ENCODE measurements around the gene CD46.
"Not testable (repeated sequence)": the region's sequence is repeated elsewhere in the genome, so short reads cannot be mapped to it uniquely, and the experiment has no call there.

CD46 gene

DNA sequence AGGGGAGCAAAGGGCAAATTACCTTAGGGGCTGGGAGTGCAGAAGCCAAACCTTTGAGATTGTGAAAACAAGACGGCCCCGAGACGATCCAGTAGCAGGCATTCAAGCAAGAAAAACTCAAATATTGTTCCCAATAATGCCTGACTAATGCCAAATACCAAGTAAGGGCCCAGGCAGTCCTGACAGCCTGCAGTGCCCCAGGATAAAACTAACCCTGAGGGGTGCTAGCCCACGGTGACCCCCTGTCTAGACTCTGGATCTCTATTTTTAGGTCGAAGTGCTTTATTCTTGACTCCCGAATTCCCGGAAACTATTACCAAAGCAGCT, 428 bp upstream of the CD46 start:
- not testable (repeated sequence) for DNase-seq

DNA sequence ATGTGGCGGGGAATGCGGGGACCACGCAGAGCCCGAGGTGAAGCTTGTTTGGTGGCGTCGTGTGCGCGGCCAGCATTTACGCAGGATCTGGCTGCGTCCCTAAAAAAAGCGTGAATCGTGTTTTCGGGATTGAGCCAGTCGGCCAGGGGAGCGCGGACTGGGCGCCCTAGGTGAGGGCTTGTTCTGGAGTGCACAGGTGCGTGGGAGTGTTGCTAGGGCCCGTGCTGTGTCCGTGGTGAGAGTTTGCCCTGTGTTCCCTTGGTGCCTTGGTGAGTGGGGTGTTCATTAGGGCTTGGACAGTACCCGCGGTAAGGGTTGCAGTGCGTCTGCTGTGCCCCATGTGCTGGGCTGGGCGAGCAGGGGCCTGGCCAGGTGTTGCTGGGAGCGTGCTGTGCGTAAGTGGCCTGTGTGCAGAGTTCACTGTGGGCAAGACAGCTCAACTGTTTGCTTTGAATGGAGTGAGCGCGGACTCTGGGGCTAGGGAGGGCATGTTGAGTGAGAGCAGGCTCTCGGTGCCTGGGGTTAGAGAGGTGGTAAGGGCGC, 673 bp downstream of the CD46 start:
- peak; percentile 14 to 56 (median 38) for DNase-seq

DNA sequence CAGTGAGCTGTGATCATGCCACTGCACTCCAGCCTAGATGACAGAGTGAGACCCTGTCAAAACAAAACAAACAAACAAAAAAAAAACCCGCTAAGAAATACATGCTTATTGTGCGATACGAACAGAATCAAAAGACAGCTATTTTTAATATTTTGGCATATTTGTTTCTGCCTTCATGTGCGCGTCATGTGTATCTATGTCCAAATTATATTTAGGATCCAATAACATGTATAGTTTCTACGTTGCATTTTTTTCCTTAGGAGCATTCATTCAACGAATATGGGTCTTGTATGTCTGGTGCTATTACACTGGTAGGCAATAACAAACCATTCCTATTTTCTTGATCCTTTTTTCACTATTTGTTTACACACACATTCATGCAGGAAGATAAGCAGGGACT, 1.8 kb downstream of the CD46 start:
- DNase-seq = no peak

DNA sequence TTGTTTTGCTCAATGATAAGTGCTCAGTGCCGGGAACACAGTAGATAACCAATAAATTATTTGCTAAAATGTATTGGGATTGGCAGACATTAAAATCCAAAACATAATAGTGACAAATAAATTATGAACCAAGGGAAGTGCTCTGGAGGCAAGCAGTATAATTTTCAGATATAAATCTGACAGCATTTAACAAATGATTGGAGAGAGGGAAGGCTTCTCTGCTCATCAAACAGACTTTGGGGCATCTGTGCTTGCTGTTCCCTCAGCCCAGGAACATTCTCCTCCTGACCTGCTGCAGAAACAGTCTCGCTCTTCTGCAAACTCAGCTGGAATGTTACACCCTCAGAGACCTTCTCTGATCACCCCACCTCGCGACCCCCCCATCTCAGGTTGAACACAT, 2.2 kb downstream of the CD46 start:
- DNase-seq = peak in 1 of 3 donors; percentile 15

DNA sequence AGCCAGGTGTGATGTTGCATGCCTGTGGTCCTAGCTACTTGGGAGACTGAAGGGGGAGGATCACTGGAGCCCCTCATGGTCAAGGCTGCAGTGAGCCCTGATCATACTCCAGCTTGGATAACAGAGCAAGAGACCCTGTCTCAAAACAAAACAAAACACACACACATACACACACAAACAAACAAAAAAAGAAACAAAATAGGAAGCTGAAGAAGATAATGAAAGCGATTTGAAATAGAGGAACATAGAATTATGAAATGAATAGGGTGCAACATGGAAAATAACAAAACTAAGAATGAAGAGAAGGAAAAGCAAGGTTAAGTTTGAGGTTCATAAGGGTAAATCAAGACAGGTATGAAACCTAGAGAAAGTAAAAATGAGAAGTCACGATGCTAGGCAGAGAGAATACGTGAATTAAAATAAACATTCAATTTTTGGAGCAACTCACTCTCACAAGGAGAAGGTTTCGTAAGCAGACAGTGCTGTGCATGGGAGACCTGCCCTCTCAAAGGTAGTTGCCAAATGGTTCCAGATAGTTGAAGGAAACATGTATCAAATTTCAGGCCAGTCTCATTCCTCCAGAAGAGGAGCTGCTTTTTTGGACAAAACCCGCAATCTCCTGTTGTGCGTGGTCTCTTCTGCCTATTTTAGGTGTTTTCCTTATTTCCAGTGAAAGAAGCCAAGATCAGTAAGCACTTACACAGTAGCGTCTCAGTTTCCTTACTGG, 3.3 kb downstream of the CD46 start:
- peak in 2 of 3 donors; percentile 40 to 53 for DNase-seq

DNA sequence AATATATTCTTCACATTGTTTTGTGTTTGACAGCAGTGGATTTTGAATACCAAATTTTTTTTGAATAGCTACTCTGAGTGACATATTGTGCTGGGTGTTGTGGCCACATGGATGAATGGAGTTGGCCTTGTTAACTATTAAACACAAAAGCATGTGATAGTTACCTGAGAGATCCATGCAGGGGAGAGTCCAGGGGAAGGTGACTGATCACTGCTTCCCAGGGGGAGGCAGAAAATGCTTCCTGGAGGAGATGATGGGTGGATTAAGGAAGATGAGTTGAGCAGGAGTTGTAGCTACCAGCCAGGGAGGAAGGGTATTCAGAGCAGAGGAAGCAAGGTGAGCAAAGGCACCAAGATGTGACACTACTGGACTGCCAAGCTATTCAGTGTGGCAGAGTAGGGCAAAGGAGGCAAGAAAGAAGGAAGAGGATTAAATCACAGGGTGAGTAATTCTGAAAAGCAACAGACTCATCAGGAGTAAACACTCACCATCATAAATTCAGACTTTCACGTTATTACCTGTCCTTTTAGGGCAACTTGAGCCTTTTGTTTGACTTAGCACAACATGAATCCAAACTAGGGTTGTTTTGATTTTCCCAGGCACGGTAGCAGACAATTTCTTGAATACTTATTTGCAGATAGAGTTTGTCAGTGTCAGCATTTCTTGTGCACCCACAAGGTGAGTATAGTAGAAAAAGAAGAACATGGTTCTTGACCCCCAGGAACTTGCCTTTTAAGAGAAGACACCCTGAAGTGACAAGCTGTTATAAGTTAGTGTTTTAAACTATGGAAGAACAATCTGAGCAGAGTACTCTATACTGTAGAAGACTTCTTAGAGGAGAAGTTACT, 4.2 kb downstream of the CD46 start:
- no peak for DNase-seq

DNA sequence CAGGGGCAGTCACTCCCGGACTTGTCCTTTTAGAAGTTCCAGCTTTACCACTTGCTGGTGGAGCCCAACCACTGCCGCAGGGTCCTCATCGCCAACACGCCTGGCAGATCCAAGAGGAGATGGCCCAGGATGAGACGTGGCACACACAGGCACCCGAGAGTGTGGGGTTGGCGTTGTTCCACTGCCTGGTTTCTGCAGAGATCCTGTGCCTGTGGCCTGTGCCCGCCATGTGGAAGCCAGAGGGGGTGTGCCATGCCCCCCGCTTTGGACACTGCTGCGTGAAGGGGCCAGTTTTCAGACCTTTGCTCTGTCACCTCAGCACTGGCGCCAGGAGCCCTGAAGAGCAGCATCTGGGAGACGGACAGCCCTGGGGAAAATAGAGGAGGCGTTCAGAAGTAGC, 10.8 kb downstream of the CD46 start:
- DNase-seq = no peak

DNA sequence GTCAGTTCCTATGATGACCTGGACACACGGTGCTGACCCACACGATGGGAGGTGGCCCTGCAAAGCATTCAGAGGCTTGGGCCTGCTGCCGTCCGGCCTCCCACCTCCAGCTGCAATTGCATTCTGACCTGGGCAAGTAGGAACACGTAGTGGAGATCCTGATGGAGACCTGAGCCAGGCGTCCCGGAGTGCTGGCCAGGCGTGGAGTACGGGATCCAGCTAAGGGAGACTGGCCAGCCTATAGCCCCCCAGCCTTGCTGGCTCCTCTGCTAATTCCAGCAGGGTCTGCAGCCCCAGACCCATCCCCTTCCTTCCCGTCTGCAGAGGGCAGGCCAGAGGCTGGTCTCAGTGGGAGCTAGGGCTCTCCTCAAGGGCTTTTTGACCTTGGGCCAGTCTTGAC, 11.2 kb downstream of the CD46 start:
- DNase-seq = no peak

DNA sequence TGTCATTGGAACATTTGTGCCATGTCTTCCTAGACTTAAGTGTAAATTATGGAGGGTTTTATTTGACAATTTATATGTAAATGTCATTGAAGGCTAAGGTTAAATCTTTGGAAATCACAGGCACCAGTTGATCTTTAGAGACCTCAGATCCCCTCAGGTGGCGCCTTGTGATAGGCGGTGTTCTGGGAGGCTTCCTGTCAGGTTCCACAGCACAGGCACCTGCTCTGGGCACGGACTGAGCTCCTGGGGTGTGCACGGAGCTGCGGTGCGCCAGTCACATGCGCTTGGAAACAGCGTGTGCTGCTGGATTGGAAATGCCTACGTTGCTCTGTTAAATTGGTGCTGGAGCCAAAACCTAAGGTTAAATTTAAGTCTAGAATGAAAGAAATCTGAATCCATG, 12.1 kb downstream of the CD46 start:
- DNase-seq = no peak

DNA sequence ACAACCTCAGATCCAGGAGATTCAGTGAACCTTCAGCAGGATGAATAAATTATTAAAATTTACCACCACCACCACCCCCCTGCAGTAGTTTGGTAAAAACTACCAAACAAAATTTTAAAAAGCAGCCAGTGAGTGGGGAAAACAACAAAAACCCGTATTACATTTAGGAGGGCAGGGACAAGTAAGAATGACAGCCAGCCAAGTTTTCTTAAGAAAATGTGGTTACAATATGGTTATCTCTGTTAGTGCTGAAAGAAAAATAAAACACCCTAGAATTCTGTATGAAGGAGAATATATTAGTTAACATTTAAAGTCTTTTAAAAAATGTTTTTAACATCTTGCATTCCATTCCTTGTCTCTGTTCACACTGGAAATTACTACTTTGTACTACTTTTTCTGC, 14.7 kb downstream of the CD46 start:
- DNase-seq = no peak

DNA sequence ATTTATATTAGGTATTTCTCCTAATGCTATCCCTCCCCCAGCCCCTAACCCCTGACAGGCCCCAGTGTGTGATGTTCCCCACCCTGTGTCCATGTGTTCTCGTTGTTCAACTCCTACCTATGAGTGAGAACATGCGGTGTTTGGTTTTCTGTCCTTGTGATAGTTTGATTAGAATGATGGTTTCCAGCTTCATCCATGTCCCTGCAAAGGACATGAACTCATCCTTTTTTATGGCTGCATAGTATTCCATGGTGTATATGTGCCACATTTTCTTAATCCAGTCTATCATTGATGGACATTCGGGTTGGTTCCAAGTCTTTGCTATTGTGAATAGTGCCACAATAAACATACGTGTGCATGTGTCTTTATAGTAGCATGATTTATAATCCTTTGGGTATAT, 18.7 kb downstream of the CD46 start:
- DNase-seq = not testable (repeated sequence)

DNA sequence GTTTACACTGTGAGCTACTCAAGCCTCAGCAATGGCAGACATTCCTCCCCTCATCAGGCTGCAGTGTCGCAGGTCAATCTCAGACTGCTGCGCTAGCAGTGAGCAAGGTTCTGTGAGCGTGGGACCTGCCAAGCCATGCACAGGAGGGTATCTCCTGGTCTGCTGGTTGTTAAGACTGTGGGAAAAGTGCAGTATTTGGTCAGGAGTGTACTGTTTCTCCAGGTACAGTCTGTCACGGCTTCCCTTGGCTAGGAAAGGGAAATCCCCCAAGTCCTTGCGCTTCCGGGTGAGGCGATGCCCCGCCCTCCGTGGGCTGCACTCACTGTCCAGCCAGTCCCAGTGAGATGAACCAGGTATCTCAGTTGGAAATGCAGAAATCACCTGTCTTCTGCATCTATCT, 24.2 kb downstream of the CD46 start:
- not testable (repeated sequence) for DNase-seq

DNA sequence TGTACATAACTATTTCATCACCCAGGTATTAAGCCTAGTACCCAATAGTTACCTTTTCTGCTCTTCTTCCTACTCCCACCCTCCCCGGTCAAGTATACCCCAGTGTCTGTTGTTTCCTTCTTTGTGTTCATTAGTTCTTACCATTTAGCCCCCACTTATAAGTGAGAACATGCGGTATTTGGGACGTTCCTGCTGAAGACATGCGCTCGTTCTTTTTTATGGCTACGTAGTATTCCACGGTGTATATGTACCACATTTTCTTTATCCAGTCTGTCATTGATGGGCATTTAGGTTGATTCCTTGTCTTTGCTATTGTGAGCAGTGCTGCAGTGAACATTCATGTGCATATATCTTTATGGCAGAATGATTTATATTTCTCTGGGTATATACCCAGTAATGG, 25.6 kb downstream of the CD46 start:
- not testable (repeated sequence) for DNase-seq

DNA sequence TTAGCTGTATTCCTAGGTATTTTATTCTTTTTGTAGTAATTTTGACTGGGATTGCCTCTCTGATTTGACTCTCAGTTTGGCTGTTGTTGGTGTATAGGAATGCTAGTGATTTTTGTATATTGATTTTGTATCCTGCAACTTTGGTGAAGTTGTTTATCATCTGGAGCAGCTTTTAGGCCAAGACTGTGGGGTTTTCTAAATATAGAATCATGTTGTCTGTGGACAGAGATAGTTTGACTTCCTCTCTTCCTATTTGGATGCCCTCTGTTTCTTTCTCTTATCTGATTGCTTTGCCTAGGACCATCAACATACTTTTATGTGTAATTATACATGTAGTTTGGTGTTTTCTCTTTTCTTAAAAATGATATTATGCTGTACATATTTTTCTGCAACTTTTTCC, 27.2 kb downstream of the CD46 start:
- DNase-seq = no peak

DNA sequence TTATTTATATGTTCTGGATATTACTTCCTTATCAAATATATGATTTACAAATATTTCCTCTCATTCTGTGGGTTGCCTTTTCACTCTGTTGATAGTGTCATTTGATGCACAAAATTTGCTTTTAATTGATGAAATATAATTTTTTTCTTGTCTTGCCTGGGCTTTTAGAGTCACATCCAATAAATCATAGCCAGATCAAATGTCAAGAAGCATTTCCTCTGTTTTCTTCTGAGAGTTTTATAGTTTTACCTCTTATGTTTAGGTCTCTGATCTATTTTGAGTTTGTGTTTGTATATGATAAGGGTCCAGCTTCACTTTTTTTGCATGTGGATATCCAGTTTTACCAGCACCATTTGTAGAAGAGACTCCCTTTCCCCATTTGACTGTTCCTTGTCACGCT, 29.5 kb downstream of the CD46 start:
- no peak for DNase-seq

DNA sequence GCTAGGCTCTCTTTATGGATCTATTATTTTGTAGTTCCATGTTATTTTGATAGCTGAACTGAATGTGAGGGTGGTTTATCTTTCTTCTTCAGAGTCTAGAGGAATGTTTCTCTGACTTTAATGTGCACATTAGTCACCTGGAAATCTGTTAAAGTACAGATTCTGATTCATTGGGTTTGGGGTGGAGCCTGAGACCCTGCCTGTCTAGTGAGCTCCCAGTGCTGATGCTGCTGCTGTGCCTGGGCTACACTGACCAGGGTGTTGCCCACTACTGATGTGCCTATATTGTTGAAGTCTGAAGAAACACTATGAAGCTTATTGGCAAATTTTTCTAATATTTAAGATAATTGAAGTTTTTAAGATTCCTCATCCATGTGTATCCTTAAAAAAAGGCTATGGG, 35.9 kb downstream of the CD46 start:
- DNase-seq = no peak

DNA sequence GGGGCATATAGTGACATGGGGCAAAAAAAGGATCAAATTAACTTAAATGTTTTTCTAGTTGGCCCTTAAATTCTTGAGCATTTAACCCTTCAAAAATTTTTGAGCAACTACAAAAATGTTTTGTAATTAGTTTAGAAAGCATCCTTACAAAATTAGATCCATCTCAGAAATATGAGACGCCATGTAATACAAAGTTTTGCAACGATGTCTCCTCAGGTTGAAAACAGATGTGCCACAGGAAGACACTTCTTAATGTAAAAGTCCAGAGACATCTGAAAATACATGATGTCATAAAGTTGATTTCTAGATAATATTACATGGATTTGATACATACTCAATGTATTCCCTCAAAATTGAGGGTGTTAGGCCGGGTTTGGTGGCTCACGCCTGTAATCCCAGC, 37.5 kb downstream of the CD46 start:
- DNase-seq = no peak

DNA sequence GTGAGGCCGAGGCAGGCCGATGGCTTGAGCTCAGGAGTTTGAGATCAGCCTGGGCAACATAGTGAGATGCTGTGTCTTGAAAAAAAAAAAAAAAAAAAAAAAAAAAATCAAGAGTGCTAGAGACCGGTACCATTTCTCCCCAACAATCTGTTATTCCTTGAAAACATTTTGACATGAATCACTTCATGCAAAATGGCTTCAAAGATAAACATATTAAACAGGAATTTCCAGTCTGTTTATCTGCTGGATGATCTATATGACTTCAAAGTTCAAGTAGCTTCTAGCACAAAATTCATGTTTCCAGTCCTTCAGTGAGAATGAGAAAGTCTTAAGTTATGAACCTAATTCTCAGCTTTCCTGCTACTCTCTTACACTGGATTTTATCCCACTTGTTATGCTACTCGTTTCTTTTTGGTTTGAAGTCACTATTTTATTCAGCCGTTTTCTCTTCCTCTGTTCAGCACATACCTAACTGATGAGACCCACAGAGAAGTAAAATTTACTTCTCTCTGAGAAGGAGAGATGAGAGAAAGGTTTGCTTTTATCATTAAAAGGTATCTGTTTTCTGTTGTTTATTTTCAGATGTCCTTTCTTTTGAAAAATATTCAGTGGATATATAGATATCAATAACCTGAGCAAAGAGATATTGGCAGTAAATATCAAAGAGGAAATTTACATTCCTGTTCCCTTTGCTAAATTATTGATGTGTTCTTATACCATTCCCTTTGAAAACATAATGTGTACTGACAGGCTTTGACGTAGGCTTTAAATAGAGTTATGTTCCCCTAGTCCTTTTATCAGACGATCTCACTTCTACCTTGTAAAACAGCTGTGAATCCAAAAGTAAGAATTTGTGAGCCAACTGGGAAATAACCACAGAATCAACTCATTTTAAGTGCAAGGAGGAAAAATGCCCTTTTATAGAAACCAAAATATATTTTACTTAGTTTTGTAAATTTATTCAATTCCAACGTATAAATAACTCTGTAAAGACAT, 38.2 kb downstream of the CD46 start:
- no peak for DNase-seq

DNA sequence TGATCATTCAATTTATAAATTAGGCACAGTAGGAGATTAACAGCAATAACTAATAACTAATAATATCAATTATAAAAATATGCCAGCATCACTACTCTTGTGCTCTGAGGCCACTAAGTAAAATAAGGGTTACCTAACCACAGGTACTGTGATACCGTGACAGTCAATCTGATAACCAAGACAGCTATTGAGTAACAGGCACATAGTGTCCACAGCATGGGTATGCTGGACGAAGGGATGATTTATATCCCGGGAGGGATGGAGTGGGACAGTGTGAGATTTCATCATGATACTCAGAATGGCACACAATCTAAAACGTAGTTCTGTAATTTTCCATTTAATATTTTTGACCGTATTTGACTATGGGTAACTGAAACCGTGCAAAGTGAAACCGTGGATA, 39.4 kb downstream of the CD46 start:
- DNase-seq = no peak

DNA sequence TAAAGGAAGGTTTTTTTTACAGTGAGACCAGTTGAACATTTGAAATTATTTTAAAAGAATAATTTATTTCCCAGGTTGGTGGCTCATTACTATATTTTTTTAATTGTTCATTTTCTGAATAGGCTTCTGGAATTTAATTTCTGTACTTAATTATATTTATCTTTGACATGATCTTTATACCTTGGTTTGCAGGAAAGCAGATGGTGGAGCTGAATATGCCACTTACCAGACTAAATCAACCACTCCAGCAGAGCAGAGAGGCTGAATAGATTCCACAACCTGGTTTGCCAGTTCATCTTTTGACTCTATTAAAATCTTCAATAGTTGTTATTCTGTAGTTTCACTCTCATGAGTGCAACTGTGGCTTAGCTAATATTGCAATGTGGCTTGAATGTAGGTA, 41.5 kb downstream of the CD46 start:
- DNase-seq = no peak

DNA sequence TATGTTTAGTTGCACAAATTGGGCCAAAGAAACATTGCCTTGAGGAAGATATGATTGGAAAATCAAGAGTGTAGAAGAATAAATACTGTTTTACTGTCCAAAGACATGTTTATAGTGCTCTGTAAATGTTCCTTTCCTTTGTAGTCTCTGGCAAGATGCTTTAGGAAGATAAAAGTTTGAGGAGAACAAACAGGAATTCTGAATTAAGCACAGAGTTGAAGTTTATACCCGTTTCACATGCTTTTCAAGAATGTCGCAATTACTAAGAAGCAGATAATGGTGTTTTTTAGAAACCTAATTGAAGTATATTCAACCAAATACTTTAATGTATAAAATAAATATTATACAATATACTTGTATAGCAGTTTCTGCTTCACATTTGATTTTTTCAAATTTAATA, 43.0 kb downstream of the CD46 start:
- no peak for DNase-seq

DNA sequence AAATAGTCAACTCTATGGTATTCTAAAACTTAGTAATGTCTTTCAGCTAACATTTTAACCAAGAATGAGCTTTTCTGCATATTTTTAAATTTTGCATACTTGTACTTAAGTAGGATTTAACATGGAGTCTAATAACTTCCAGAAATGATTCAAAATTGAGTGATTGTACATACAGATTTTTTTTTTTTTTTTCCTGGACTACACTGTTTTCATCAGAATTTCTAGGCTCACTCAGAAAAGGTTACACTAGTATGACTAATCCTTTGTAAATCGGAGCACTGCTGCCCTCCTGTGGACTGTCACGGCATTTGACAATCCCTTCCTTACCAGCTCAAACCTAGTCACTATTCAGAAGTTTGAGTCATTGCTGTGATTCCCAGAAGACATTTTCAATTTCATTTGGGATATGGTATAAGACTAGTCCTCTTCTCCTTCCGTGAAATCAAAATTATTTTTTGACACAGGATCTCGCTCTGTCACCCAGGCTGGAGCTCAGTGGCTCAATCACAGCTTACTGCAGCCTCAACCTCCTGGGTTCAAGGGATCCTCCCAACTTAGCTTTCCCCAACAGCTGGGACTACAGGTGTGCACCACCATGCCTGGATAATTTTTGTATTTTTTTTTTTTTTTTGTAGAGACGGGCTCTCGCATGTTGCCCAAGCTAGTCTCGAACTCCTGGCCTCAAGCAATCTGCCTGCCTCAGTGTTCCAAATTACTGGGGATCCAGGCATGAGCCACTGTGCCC, 45.5 kb downstream of the CD46 start:
- DNase-seq = peak; percentile 91 to 95 (median 94)
